TTC549 (cell line): Measurements from ENCODE around the gene GCLC.
"Not testable (repeated sequence)": the region's sequence is repeated elsewhere in the genome, so short reads cannot be mapped to it uniquely, and the experiment has no call there.

Experiments
- FAIRE-seq: peaks from 2 replicates; lab custom pipeline; 2012; peaks lifted over from hg19 to GRCh38; lab: Jason Lieb, UNC

The GCLC gene

DNA sequence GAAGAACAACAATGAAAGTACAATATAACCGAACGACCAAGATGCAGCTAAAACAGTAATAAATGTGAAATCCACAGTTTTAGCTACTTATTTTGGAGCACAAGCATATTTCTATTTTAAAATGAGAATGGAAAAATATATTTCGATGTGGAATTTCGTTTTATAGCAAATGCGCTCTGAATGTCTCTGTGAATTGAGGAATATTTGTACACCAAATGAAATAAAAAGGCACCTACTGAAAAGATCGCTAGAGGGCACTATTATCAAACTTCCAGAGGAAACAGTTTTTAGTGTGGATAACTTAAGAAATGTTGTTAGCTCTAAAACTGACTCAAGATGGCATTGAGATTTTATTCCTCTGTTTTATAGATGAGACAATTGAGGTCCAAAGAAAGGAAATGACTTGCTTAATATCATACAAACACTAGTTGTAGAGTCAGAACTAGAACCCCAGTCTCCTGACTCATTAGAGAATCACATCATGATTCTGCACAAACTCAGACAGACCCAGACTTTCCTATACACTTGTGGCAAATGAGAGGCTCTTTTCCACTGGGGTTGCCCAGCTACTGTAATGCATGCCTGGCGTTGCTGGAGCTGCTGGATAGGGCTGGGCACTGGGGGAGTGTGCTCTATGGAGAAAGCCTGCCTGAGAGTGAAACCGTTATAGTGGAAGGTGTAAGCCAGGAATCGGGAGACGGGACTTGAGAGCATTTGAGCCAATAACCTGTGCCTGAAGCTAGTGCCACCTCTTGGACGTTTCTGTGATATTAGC is 51.9 kb downstream of the GCLC start:
- peak; percentile 86 for FAIRE-seq

DNA sequence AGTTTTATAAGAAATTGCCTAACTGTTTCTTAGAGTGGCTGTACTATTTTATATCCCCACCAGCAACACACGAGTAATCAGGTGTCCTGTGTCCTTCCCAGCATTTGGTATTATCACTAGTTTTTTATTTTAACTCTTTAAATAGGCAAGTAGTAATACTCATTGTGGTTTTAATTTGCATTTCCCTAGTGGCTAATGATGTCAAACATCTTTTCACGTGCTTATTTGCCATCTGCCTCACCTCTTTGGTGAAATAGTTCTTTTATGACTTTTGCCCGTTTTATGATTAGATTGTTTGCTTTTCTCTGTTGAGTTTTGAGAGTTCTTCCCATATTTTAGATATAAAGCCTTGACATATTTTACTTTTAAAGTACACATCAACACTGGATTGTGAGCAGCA is 57.8 kb downstream of the GCLC start:
- FAIRE-seq: no peak

DNA sequence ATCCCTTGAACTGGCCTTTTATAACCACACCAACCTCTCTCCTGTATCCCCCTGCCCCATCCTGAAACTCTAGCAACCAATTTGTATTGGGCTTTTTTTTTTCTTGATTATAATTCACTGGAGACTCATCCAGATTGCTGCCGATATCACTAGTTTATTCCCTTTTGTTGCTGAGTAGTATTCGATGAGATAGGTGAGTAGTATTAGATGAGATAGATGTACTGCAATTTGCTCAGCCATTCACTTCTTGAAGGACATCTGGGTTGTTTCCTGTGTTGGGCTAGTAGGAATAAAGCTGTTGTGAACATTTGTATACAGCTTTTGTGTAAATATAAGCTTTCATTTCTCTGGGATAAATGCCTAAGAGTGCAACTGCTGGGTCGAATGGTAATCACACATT is 58.2 kb downstream of the GCLC start:
- FAIRE-seq: no peak

DNA sequence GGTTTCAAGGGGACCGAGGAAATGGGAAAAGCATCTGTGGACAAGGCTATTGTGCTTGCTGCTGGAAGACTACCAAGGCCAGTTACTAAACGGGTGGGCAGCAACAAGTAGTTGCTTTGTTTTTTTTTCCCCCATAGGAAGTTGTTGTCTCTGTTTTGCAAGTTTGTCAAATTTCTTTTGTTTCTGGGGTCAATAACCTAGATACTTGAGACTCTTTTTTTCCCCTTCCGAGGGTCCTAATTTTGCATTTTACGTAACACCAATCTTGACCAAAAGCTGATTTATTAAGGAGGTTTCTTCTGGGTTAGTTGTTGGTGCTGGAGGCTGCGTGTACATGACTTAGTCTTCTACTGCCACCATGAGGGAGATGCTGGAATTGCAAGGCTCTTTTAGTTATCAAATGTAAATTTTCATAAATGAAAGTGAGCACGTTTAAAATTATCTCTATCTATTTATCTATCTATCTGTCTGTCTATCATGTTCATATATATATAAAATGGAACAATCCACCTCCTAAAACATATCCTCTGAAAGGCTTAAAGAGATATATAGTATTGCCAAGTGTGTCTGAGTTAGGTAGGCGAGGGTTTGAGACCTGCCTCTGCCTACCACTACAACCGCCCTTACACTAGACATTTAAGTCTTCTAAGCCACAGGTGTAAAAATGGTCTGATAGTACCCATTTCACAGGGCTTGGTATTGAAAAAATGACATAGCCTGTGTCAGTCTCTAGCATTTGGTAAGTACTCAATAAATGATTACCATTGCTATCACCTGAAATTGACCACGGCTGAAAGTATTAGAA is 60.2 kb downstream of the GCLC start:
- FAIRE-seq: peak; percentile 87

DNA sequence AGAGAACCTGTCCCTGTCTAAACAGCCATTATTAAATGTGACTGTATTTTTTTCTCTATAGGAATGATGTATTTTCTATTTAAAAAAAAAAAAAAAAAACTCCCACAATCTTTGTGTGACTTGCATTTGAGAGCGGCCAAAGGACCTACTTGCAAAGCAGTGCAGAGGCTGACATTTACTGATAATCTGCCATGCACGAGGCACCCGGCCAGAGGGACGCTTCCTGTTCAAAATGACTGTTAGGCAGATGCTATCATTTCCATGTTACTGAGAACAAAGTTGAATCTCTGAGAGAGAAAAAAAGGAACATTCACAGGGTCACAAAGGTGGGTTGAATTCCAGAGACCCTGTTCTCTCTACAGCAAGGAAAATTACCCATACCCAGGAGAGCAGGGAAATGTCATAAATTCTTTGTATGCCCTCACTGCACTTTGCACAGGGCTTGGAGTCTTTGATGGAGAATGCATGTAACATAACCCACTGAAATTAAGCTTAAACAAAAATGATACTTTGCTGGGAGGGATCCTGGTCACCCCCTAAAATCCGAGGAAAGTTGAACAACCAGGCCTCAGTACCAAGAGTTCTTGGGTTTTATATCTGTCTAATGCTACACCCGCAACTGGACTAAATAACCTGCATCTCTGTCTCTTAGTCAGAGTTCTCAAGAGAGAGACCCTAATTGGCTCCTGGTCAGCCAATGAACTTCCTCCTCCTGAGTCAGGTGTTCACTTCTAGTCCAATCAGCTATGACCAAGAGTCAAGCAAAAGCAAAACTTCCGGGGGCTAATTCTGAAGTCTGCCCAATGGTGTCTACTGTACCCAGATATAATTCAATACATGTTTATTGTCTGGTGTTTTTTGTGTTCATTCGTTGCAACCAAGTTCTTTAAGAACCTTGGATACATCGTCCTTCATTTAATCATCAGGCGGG is 61.2 kb downstream of the GCLC start:
- no peak for FAIRE-seq

DNA sequence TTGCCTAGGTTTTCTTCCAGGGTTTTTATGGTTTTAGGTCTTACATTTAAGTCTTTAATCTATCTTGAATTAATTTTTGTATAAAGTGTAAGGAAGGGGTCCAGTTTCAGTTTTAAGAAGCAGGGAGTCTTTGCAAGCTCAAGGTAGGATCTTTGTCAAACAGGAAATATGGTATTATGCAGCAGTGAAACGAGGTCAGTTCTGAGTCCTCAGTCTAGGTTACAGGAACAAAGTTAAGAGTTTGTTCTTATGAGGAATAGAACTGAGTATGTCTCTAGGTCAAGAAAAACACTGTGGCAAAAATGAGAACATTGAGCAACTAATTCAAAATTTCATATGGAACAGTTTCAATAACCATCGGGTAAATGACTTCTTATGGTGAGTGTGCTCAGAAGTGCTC is 63.6 kb downstream of the GCLC start:
- no peak for FAIRE-seq

DNA sequence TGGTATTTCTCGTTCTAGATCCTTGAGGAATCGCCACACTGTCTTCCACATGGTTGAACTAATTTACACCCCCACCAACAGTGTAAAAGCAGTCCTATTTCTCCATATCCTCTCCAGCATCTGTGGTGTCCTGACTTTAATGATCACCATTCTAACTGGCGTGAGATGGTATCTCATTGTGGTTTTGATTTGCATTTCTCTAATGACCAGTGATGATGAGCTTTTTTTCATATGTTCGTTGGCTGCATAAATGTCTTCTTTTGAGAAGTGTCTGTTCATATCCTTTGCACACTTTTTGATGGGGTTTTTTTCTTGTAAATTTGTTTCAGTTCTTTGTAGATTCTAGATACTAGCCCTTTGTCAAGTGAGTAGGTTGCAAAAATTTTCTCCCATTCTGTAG is 64.1 kb downstream of the GCLC start:
- FAIRE-seq: not testable (repeated sequence)

DNA sequence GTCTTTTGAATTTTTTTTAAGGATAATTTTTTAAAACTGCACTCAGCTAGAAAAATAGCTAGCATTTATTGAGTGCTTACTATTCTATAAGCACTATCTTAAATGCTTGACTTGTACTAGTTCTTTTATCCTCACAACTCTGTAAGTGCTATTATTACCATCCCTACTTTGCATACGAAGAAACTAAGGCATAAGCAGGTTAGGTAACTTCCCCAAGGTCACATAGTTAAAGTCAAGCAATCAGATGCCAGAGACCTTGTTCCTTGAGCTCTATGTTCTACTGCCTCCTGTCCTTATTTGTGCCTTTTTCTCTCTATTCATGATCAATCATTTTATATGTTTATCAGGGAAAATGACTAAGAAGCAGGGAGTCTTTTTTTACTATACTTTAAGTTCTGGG is 65.0 kb downstream of the GCLC start:
- FAIRE-seq: no peak

DNA sequence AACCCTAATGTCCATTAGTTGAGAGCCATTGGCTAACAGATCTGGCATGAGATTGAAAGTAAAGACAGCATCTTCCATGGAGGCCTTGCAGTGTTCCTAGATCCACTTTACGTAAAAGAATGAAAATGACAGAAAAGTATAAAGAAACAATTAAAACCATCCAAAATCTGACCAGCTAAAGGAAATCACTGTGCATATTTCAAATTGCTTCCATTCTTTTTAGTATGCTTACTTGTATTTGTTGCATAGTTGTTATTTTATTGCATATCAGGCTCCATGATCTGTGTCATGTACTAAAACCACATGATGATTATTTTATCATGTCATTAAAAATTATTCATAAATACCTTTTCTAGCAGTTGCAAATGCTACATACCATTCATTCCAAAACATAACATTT is 67.9 kb downstream of the GCLC start:
- no peak for FAIRE-seq

DNA sequence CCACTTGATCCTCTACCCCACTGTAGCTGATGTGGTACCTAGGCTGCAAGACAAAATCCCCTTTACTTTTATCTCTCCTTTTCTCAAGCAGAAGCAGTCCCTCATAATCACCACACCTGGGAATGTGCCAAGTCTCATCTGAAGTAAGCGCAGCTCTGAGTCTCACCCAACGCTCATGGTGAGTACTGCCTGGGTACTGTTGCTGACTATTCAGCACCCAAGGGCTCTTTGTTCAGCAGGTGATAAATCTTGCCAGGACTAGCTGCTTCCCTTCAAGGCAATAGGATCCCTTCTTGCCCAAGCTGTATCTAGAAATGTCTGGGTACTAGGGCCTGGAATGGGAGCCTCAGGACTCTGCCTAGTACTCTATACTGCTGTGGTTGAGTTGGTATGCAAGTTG is 70.9 kb downstream of the GCLC start:
- no peak for FAIRE-seq

DNA sequence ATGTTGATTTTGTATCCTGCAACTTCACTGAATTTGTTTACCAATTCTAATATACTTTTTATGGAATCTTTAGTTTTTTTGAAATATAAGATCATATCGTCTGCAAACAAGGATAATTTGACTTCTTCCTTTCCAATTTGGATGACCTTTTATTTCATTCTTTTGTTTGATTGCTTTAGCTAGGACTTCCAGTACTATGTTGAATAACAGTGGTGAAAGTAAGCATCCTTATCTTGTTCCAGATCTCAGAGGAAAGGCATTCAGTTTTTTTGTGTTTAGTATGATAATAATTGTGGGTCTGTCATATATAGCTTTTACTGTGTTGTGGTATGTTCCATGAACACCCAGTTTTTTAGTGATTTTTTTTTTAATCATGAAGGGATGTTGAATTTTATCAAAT is 75.7 kb downstream of the GCLC start:
- no peak for FAIRE-seq

DNA sequence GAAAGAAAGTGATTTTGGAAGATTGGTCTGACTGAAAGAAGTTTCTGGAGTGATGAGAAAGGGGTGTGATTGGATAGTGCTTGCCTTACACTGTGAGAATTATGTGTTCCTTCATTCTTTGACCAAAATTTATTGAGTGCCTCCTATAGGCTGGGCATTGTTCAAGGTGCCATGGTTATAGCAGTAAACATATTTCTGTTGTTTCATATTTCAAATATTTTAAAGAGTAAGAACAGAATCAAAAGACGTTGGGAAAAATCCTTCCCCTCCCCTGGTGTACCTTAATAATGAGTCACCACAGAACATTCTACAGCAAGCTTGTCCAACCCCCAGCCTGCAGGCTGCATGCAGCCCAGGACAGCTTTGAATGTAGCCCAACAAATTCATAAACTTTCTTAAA is 78.6 kb downstream of the GCLC start:
- FAIRE-seq: no peak

DNA sequence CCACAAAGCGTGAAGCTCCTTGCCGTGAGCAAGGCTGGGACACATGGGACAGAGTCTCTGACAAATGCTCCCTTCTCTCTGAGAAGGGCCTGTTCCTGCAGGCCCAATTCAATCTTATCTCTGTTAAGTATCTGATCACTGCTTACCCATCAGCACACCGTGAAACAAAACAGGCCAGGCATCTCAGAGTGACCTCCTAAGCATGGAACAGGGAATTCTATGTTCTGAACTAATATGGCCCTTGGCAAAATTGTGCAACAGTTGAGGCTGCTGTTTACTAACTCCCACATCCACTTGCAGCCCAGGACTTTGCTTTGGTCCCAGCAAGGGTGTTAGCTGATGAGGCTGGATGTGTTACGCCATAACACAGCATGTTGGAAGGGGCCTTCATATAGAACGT is 79.2 kb downstream of the GCLC start:
- no peak for FAIRE-seq

DNA sequence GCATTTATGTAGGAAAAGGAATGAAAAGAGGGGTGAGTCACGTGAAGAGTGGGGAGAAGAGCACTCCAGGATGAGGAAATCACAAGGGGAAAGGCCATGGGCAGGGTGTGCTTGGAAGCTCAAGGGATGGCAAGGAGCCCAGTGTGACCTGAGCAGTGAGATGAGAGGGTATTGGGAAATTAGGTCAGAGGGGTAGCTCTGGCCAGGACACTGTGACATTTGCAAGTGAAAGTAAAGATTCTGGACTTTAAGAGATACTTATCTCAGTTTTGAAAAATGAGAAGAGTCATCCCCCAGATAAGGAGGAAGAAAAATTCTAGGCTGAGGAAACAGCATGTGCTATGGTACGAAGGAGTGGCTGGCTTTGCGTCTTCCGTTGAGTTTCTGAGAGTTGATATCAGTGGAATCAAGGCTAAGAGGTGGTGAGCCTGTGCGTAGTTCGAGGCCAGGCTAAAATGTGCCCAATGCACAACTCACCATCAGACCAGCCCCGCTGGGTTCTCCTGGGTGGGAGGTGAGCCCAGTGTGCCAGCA is 79.9 kb downstream of the GCLC start:
- no peak for FAIRE-seq

DNA sequence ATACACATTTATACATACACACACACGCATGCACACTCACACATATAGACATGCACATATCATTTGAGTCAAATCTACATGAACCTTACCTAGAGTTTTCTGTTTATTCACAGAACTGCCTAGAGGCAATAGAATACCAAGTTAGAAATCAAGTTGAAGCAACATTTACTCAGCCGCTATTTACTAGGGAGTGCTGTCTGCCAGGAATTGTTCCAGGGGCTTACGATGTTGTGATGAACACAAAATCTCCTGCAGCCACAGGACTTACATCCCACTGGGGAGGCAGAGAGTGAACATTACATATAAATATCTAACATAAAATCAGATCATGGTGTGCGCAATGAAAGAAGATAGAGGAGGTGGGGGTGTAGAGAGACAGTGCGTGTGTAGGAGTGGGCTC is 80.4 kb downstream of the GCLC start:
- FAIRE-seq: no peak

DNA sequence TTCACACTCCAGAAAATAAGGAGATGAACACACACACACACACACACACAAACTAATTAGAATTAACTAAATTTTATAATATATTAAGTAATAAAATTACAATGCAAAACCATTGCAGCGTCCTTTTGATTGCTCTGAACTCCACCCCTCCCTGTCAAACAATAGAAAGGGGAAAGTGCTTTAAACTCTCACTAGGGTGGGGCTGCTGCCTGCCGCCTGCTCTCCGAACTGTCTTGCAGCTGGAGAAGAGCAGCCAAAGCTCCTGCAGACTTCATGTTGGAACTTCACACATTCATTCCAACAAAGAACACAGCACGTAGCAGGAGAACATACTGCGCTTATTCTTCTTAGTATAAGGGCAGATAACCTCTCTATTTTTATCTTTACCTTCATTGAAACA is 83.2 kb downstream of the GCLC start:
- FAIRE-seq: no peak

DNA sequence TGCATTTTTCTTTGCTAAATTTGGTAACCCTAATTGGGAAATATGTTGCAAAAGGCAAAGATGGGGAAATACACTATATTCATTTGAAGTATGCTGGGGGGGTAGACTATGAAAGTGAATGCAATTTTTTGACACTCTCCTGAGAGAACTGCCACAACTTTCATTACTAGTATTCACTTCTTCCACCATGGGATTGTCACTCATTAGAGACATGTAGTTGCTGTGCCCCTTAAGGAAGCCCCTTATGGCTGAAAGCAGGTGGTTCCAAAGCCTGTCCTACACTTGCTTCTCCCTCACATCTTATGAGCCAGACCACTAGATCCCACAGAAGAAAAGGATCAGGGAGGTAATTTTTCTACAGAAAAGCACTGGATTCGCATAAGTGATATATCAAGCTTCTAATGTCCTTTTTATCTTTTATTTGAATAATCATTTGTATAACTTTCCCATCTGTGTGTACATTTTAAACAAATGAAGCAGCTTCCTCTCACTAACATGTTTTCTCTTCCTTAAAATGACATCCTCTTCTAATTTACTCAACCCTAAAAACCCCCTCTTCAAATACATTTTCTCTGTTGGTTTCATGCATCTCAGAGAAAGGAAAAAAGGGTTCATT is 83.8 kb downstream of the GCLC start:
- no peak for FAIRE-seq

DNA sequence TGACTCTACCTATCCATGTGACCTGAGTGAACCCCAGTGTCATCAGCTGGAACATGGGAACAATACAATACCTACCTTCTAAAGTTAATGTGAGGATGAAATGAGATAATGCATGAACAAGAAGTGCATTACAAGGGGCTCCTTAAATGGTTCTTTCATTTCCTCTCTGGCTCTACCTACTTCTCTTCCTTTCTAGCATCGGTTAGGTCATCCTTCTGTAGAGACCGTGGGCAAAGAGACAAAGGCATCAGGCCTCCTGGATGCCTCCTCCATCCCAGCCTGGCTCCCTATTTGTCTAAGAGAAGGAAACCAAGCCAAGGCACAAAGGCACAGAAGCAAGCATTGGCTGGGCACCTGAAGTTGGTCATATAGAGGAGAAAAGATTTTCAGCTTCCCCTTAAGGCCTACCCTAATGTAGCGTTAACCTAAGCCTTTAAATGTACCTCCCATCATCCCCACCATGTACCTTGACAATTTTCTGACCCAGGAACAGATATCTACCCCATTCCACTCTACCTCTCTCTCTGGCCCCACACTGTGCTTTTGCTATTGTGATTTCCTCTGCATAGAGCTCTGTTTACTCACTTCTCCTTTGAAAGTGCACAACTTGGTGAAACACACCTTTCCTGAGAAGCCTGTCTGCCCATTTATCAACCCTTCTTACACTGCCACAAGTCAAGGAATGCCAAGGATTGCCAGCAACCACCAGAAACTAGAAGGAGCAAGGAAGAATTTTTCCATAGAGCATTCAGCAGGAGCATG is 86.6 kb downstream of the GCLC start:
- FAIRE-seq: no peak

DNA sequence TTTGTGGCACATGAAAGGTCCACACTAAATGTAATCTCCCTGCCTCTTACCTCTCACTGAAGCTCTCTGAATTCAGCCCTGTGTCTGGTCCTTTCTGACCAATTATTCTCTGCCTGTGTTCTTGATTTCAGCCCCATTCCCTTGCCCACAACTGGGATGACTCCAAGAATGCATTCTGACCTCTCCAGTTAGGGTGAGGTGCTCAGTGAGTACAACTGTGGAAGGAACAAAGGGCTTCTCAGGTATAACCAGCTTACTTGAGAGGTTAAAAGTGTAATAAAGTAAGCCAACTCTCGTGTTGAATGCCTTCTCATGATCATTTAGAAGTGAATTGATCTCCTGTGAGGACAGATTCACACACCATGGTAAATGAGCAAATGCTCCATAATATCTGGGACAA is 88.1 kb downstream of the GCLC start:
- no peak for FAIRE-seq

DNA sequence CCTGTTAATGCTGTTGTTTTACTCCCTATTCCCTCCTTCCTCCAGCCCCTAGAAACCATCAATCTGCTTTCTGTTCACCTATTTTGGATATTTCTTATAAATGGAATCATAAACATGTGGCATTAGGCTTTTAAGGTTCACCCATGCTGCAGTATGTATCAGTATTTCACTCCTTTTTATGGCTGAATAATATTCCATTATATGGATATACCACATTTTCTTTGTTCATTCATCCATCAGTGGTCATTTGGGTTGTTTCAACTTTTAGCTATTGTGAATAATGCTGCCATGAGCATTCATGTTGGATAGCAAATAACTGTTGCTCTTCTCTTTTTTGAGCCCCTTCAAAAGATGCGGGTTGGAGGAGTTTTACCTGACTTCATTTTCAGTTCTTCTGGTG is 89.2 kb downstream of the GCLC start:
- FAIRE-seq: no peak

DNA sequence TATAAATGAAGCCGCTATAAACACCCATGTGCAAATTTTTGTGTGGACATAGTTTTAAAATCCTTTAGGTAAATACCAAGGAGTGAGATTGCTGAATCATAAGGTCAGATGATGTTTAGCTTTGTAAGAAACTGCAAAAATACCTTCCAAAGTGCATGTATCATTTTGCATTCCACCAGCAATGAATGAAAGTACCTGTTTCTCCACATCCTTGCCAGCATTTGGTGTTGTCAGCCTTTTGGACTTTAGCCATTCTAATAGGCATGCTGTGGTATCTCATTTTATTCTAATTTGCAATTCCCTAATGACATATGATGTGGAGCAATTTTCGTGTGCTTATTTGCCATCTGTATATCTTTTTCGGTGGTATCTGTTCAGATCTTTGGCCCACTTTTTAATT is 93.7 kb downstream of the GCLC start:
- FAIRE-seq: no peak
